Measurements from ENCODE around the gene ADGRF3. TPM values are rescaled to one million over a fixed set of nuclear protein-coding genes. Genes with fewer than 3 reads are reported as not detected.

Gene ADGRF3
- total and polyA plus RNA-seq, 2 donors (not counting 1 experiment from before 2014, with no cell fraction given), result 0.47 to 1.00 TPM

- Histone ChIP-seq H3K4me3 (ENCODE audit: control extremely low read depth in 1 of 5, extremely low read depth in 1 of 5, insufficient read depth in 1 of 5, low read depth in 2 of 5, low read length in 4 of 5) (no peak overlapping the region), H3K27ac (ENCODE audit: low read length in 2 of 2) (no peak overlapping the region), H3K4me2 (replicated peaks; ENCODE audit: low read depth, low read length, poor library complexity, severe bottlenecking) (no peak overlapping the region), H2AFZ (ENCODE audit: insufficient read depth, low read depth, low read length, poor library complexity, severe bottlenecking) (no peak overlapping the region), H3K36me3 (replicated peaks in 1 of 2; ENCODE audit: control extremely low read depth in 1 of 2, control insufficient read depth in 1 of 2, extremely low read depth in 1 of 2, insufficient read depth in 2 of 2, low read length in 1 of 2) (peaks cover 9 to 22% of the 10 kb centered on the region in 2 experiments), H3K4me1 (ENCODE audit: control insufficient read depth in 2 of 2, insufficient read depth in 2 of 2, low read length in 2 of 2) (no peaks in the 10 kb centered on the region), H3K9ac (ENCODE audit: low read length) (no peak overlapping the region), H4K20me1 (ENCODE audit: control insufficient read depth, insufficient read depth, low read length, poor library complexity, severe bottlenecking) (no peaks in the 10 kb centered on the region), H3K27me3 (replicated peaks in 1 of 4; ENCODE audit: control extremely low read depth in 1 of 4, control insufficient read depth in 3 of 4, insufficient read depth in 4 of 4, low read length in 3 of 4) (no peaks in the 10 kb centered on the region), H3K9me3 (ENCODE audit: control extremely low read depth in 1 of 3, control insufficient read depth in 2 of 3, insufficient read depth in 1 of 3, low read length in 2 of 3) (no peaks in the 10 kb centered on the region), H3K79me2 (ENCODE audit: control insufficient read depth, insufficient read depth, low read length) (no peaks in the 10 kb centered on the region)
- DNase-seq (no peak), ATAC-seq (ENCODE audit: low read depth) (no peak)
- H3K4me1 Mint-ChIP-seq, result no peaks in the 10 kb centered on the region
- CTCF ChIA-PET, result interaction anchor here (1.2 kb wide), 1 partner anchor 52 kb away, joined by 4 read pairs; no protein-coding TSS in a partner anchor
- no peaks in the 10 kb centered on the region for H3K27me3 Mint-ChIP-seq
- no peak overlapping the region for H3K27ac Mint-ChIP-seq
- H3K4me3 Mint-ChIP-seq, result no peak overlapping the region
- intact Hi-C loops (cut with micrococcal nuclease), result no loop called here
- H3K9me3 Mint-ChIP-seq (ENCODE audit: insufficient read depth), result no peaks in the 10 kb centered on the region
- POLR2A ChIA-PET, result no interaction called here
- 100% methylated on average over 1 of the region's 3 CpGs for WGBS (ENCODE audit: insufficient coverage)
- TF ChIP-seq CTCF (IDR thresholded peaks at IDR 0.05) (no peak), EZH2 (IDR thresholded peaks at IDR 0.05; ENCODE audit: borderline replicate concordance, insufficient read depth, low read depth, low read length, poor library complexity, severe bottlenecking) (no peak)
Observed at GRCh38 chr2:26382564-26382963, 36.0 kb upstream of the ADGRF3 start.

GRCh38 chr2:26380281-26380680 is 33.7 kb upstream of the ADGRF3 start:
- POLR2A ChIA-PET, result interaction anchor here (0.7 kb wide), 1 partner anchor 833 kb away, joined by 8 read pairs; no protein-coding TSS in a partner anchor
- no CpG with 5 or more reads among the region's 2 CpGs for whole genome bisulfite sequencing (ENCODE audit: insufficient coverage)
- ATAC-seq (ENCODE audit: low read depth), result no peak

More at GRCh38 chr2:26380281-26380680, 33.7 kb upstream of the ADGRF3 start:
- no peaks in the 10 kb centered on the region for H3K27me3 Mint-ChIP-seq
- H3K9me3 Mint-ChIP-seq (ENCODE audit: insufficient read depth), result no peaks in the 10 kb centered on the region
- TF ChIP-seq EZH2 (IDR thresholded peaks at IDR 0.05; ENCODE audit: borderline replicate concordance, insufficient read depth, low read depth, low read length, poor library complexity, severe bottlenecking) (no peak), CTCF (IDR thresholded peaks at IDR 0.05) (no peak)
- Histone ChIP-seq H3K79me2 (ENCODE audit: control insufficient read depth, insufficient read depth, low read length) (no peaks in the 10 kb centered on the region), H3K27me3 (replicated peaks in 1 of 4; ENCODE audit: control extremely low read depth in 1 of 4, control insufficient read depth in 3 of 4, insufficient read depth in 4 of 4, low read length in 3 of 4) (no peaks in the 10 kb centered on the region), H3K4me1 (ENCODE audit: control insufficient read depth in 2 of 2, insufficient read depth in 2 of 2, low read length in 2 of 2) (no peaks in the 10 kb centered on the region), H2AFZ (ENCODE audit: insufficient read depth, low read depth, low read length, poor library complexity, severe bottlenecking) (no peak overlapping the region), H3K9ac (ENCODE audit: low read length) (no peak overlapping the region), H3K4me2 (replicated peaks; ENCODE audit: low read depth, low read length, poor library complexity, severe bottlenecking) (no peak overlapping the region), H3K9me3 (ENCODE audit: control extremely low read depth in 1 of 3, control insufficient read depth in 2 of 3, insufficient read depth in 1 of 3, low read length in 2 of 3) (no peaks in the 10 kb centered on the region), H3K27ac (ENCODE audit: low read length in 2 of 2) (no peak overlapping the region), H4K20me1 (ENCODE audit: control insufficient read depth, insufficient read depth, low read length, poor library complexity, severe bottlenecking) (no peaks in the 10 kb centered on the region), H3K4me3 (ENCODE audit: control extremely low read depth in 1 of 5, extremely low read depth in 1 of 5, insufficient read depth in 1 of 5, low read depth in 2 of 5, low read length in 4 of 5) (no peak overlapping the region), H3K36me3 (replicated peaks in 1 of 2; ENCODE audit: control extremely low read depth in 1 of 2, control insufficient read depth in 1 of 2, extremely low read depth in 1 of 2, insufficient read depth in 2 of 2, low read length in 1 of 2) (peaks cover 12 to 22% of the 10 kb centered on the region in 2 experiments)
- no peak overlapping the region for H3K4me3 Mint-ChIP-seq
- no peaks in the 10 kb centered on the region for H3K4me1 Mint-ChIP-seq
- CTCF ChIA-PET, result no interaction called here
- intact Hi-C loops (cut with micrococcal nuclease), result no loop called here
- DNase-seq, result no peak
- no peak overlapping the region for H3K27ac Mint-ChIP-seq
